NCI-H187 treated with DMSO at 0.1 percent for 48 hours (cell line): ENCODE data around the gene BMPR1A.
"Not testable (repeated sequence)": the region's sequence is repeated elsewhere in the genome, so short reads cannot be mapped to it uniquely, and the experiment has no call there.

Experiments
- DNase-seq: peaks from one replicate; lab custom pipeline; 2025; lab: John Stamatoyannopoulos, UW

The BMPR1A gene

GRCh38 chr10:86850481-86850880, 94.1 kb downstream of the BMPR1A start:
- DNase-seq = no peak

GRCh38 chr10:86851328-86852207, 95.1 kb downstream of the BMPR1A start:
- DNase-seq = no peak

- not testable (repeated sequence) for DNase-seq
Measured at GRCh38 chr10:86853582-86853981, 97.2 kb downstream of the BMPR1A start.

GRCh38 chr10:86855513-86855912, 99.1 kb downstream of the BMPR1A start:
- no peak for DNase-seq

GRCh38 chr10:86856156-86856555, 99.7 kb downstream of the BMPR1A start:
- no peak for DNase-seq

- no peak for DNase-seq
Measured at GRCh38 chr10:86857128-86857721, 100.8 kb downstream of the BMPR1A start.

GRCh38 chr10:86858011-86858410, 101.6 kb downstream of the BMPR1A start:
- no peak for DNase-seq

- DNase-seq = no peak
Measured at GRCh38 chr10:86861351-86861750, 104.9 kb downstream of the BMPR1A start.

GRCh38 chr10:86862373-86862772, 106.0 kb downstream of the BMPR1A start:
- no peak for DNase-seq

GRCh38 chr10:86862786-86863483, 106.5 kb downstream of the BMPR1A start:
- DNase-seq = no peak

- DNase-seq = no peak
Measured at GRCh38 chr10:86863484-86863842, 107.0 kb downstream of the BMPR1A start.

- not testable (repeated sequence) for DNase-seq
Measured at GRCh38 chr10:86865011-86865811, 108.8 kb downstream of the BMPR1A start.

- DNase-seq = no peak
Measured at GRCh38 chr10:86867149-86867548, 110.7 kb downstream of the BMPR1A start.

GRCh38 chr10:86868353-86868752, 111.9 kb downstream of the BMPR1A start:
- no peak for DNase-seq

GRCh38 chr10:86870679-86871078, 114.3 kb downstream of the BMPR1A start:
- DNase-seq = no peak

- DNase-seq = no peak
Measured at GRCh38 chr10:86871563-86872183, 115.3 kb downstream of the BMPR1A start.

GRCh38 chr10:86872757-86873156, 116.3 kb downstream of the BMPR1A start:
- no peak for DNase-seq

- no peak for DNase-seq
Measured at GRCh38 chr10:86876748-86877147, 120.3 kb downstream of the BMPR1A start.

- DNase-seq = no peak
Measured at GRCh38 chr10:86878983-86879713, 122.7 kb downstream of the BMPR1A start.

GRCh38 chr10:86880971-86881370, 124.6 kb downstream of the BMPR1A start:
- no peak for DNase-seq
